Omental fat pad (tissue), 4 donors: Measurements from ENCODE around the gene TBC1D5. TPM values are rescaled to one million over a fixed set of nuclear protein-coding genes. Genes with fewer than 3 reads are reported as not detected.

Source experiments
- ATAC-seq: fragments of 150-250 bp; one replicate; pipeline ENCODE4 v1.9.1; 2016; ENCODE audit warnings: mild to moderate bottlenecking, moderate library complexity; ENCODE audit not compliant: low FRiP score
- DNase-seq: peaks from one replicate; pipeline ENCODE4 v3.0.0-alpha.2; 2019; ENCODE audit warnings: low spot score
- CTCF ChIP-seq, 3 donors: fragments of 450-650 bp; IDR thresholded peaks; one replicate each; pipeline ENCODE4 v1.5.1; 2016 to 2017; ENCODE audit warnings: antibody characterized with exemption in 3 of 3, mild to moderate bottlenecking in 3 of 3, moderate library complexity in 2 of 3
- total RNA-seq, 4 donors: library from RNA; depleted of rRNA; stranded (reverse); fragments of >200 nt; gene quantifications; one replicate each; pipeline ENCODE4 v1.1.0, GENCODE V29; 2016

TBC1D5 gene
- total RNA-seq, 4 donors from 2014 or later, result 56.8 to 92.5 (median 74.8) TPM

DNA sequence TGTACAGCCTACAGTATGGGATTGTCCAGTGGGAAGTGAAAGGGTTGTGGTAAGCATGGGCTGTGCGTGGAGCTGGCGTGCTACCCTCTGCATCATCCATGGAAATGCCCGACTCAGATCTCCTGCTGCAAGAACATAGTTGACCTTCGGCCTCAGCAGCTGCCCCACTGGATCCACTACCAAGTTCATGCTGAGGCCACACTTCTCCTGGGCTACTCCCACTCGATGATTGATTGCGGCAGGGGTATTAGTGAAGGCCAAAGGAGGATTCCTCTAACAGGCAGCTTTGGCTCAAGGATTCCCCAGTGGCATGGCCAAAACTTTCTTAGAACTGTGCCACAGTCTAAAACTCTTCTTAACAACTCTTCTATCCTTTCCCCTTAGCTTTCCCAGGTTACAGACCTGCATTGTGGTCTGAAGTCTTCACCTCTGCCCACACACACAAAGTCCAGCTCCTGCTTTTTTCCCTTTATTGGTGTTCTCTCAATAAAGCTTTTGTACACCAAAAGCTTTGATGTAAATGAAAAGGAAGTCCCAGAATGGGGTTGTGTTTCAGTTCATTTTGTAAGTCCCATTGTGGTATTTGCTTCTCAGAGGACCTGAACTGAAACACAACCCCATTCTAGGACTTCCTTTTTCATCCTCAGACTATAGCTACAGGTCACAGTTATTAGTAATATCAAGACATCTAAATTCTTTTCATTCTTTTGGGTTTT lies 4.9 kb upstream of the TBC1D5 start:
- DNase-seq, result no peak
- ATAC-seq, result no peak
- no peak for TF ChIP-seq CTCF (IDR thresholded peaks at IDR 0.05)

DNA sequence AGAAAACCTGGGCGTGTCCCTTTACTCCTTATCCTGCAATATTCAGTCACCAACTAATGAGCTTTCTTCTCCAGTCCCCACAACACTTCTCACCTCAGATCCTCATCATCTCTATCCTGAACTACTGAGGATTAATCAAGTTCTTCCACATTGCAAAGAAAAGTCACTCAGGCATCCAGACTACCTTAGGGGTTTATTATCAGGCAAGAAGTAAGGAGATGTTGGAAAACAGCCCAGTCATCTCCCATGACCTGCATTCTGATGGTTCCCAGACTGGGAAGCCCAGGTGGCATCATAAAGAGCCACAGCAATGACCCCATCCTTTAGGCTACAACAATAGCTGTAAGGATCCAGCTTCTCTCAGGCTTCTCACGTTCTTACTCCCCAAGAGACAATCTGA lies 3.5 kb upstream of the TBC1D5 start:
- ATAC-seq (no peak), DNase-seq (no peak)
- TF ChIP-seq CTCF (IDR thresholded peaks at IDR 0.05), result no peak

GRCh38 chr3:17745301-17745700 lies 2.9 kb upstream of the TBC1D5 start:
- TF ChIP-seq CTCF (IDR thresholded peaks at IDR 0.05), result no peak
- no peak for ATAC-seq
- no peak for DNase-seq

DNA sequence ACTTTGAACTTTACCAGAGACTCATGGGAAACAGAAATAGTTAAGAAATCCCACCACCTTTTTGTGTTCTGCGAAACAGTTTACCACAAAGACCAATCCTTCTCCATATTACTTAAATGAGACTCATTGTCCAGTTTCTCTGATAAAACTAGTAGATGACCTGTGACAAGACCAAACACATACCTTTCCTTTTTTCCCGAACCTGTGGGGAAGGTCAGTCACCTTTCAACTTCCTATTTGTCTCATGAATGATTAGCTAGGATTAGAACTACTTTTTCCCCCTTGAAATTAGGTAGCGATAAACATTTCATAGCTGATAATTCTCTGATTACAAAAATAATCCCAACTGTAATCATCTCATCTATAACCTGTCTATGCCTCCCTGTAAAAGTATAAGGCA lies 2.3 kb upstream of the TBC1D5 start:
- no peak for DNase-seq
- ATAC-seq, result no peak
- TF ChIP-seq CTCF (IDR thresholded peaks at IDR 0.05), result no peak

- no peak for DNase-seq
- ATAC-seq, result no peak
- no peak for TF ChIP-seq CTCF (IDR thresholded peaks at IDR 0.05)
These were observed 1.2 kb upstream of the TBC1D5 start for GRCh38 chr3:17743658-17743995.

- DNase-seq (no peak), ATAC-seq (peak; percentile 98)
- TF ChIP-seq CTCF (IDR thresholded peaks at IDR 0.05), result no peak
These were observed 638 bp upstream of the TBC1D5 start for GRCh38 chr3:17742880-17743657.

GRCh38 chr3:17741621-17742101 lies 770 bp downstream of the TBC1D5 start:
- no peak for ATAC-seq
- DNase-seq, result no peak
- no peak for TF ChIP-seq CTCF (IDR thresholded peaks at IDR 0.05)
